GM19463 (cell line): ENCODE measurements around the gene HECA.
"Not testable (repeated sequence)": the region's sequence is repeated elsewhere in the genome, so short reads cannot be mapped to it uniquely, and the experiment has no call there.

Experiments used
- ATAC-seq: cut with Tn5 transposase; IDR thresholded peaks from one replicate; pipeline ENCODE4 v1.9.1; 2021; ENCODE audit warnings: mild to moderate bottlenecking, moderate library complexity; ENCODE audit not compliant: unreplicated experiment

The HECA gene

GRCh38 chr6:139201378-139201777 is 66.5 kb downstream of the HECA start:
- no peak for ATAC-seq

GRCh38 chr6:139204978-139205377 is 70.1 kb downstream of the HECA start:
- no peak for ATAC-seq

GRCh38 chr6:139205843-139206242 is 71.0 kb downstream of the HECA start:
- ATAC-seq, result no peak

- not testable (repeated sequence) for ATAC-seq
Observed at GRCh38 chr6:139210766-139211165, 75.9 kb downstream of the HECA start.

GRCh38 chr6:139212460-139212859 is 77.6 kb downstream of the HECA start:
- ATAC-seq, result not testable (repeated sequence)

- peak; percentile 100 for ATAC-seq
Observed at GRCh38 chr6:139219271-139219729, 84.4 kb downstream of the HECA start.

GRCh38 chr6:139219746-139220145 is 84.9 kb downstream of the HECA start:
- ATAC-seq, result no peak

- ATAC-seq, result not testable (repeated sequence)
Observed at GRCh38 chr6:139228387-139228786, 93.5 kb downstream of the HECA start.
